GM12878 (cell line): ENCODE data around the gene SLC12A9. TPM values are rescaled to one million over a fixed set of nuclear protein-coding genes. Genes with fewer than 3 reads are reported as not detected.

Source experiments
- ATAC-seq: fragments of 200-7000 bp; cut with Tn5 transposase; 3 replicates; pipeline ENCODE4 v1.9.1; 2020; ENCODE audit warnings: mild to moderate bottlenecking, moderate library complexity
- BruUV-seq: library from RNA; stranded (reverse); fragments of 400-500 nt; replicated peaks from 2 replicates; lab custom pipeline; 2021; lab: Mats Ljungman, UMichigan
- CTCF ChIA-PET: fragments of 300-600 bp; sonication (Branson Sonifier 250); formaldehyde crosslinking; extraction: SDS; loops from one replicate; lab custom pipeline; 2021; ENCODE audit warnings: inconsistent platforms; lab: Yijun Ruan, JAX
- POLR2A ChIA-PET: fragments of 350-600 bp; formaldehyde crosslinking; extraction: SDS; loops from one replicate; lab custom pipeline; 2021; ENCODE audit warnings: inconsistent platforms; lab: Charles Lee
- RAD21 ChIA-PET: fragments of 300-600 bp; sonication (Branson Sonifier 250); formaldehyde crosslinking; loops from one replicate; lab custom pipeline; 2023; ENCODE audit warnings: antibody characterized with exemption; ENCODE audit not compliant: unreplicated experiment; lab: Charles Lee
- SMC1A ChIA-PET: fragments of 300-600 bp; sonication (Branson Sonifier 250); formaldehyde crosslinking; loops from one replicate; lab custom pipeline; 2023; ENCODE audit not compliant: unreplicated experiment, uncharacterized antibody; lab: Charles Lee
- DNase-seq: peaks from one replicate; pipeline ENCODE4 v3.0.0-alpha.2; 2011; ENCODE audit warnings: low read depth, low spot score
- FAIRE-seq: peaks from 3 replicates; lab custom pipeline; 2011; peaks lifted over from hg19 to GRCh38; lab: Jason Lieb, UNC
- H2AFZ ChIP-seq: 2 replicates; pipeline ENCODE4 v1.6.0; 2011; ENCODE audit warnings: low read depth, low read length, control low read depth; ENCODE audit not compliant: control insufficient read depth
- H3K27ac ChIP-seq: 2 replicates; pipeline ENCODE4 v1.5.1; 2011; ENCODE audit warnings: control low read depth; ENCODE audit not compliant: control insufficient read depth, insufficient read depth
- H3K27me3 ChIP-seq, 2 experiments: replicated peaks in 1 of 2; 2 replicates each; pipeline versions ENCODE4 v1.6.0 to v1.6.1; 2011; ENCODE audit warnings: low read length in 1 of 2; ENCODE audit not compliant: control insufficient read depth in 2 of 2, insufficient read depth in 2 of 2
- H3K36me3 ChIP-seq, 2 experiments: 2 replicates each; pipeline ENCODE4 v1.5.1; 2011; ENCODE audit warnings: low read length in 1 of 2; ENCODE audit not compliant: control insufficient read depth in 2 of 2, insufficient read depth in 2 of 2
- H3K4me1 ChIP-seq: 2 replicates; pipeline ENCODE4 v1.6.1; 2011; ENCODE audit warnings: mild to moderate bottlenecking, low read length, moderate library complexity, mixed read lengths; ENCODE audit not compliant: control insufficient read depth, insufficient read depth
- H3K4me2 ChIP-seq: 2 replicates; pipeline ENCODE4 v1.6.0; 2011; ENCODE audit warnings: control low read depth; ENCODE audit not compliant: control insufficient read depth, insufficient read depth
- H3K4me3 ChIP-seq: fragments of 200-600 bp; sonication (generic); 2 replicates; pipeline ENCODE4 v1.5.1; 2016
- H3K79me2 ChIP-seq: 2 replicates; pipeline ENCODE4 v1.6.0; 2011; ENCODE audit warnings: low read length; ENCODE audit not compliant: control insufficient read depth, insufficient read depth
- H3K9ac ChIP-seq: 2 replicates; pipeline ENCODE4 v1.8.0; 2011; ENCODE audit warnings: low read length, control low read depth, mixed read lengths; ENCODE audit not compliant: control insufficient read depth, insufficient read depth
- H3K9me3 ChIP-seq: replicated peaks from 3 replicates; pipeline ENCODE4 v1.5.1; 2011; ENCODE audit warnings: mild to moderate bottlenecking, low read length; ENCODE audit not compliant: control insufficient read depth, insufficient read depth
- H4K20me1 ChIP-seq: 2 replicates; pipeline ENCODE4 v1.6.0; 2011; ENCODE audit not compliant: control insufficient read depth, insufficient read depth
- BRCA1 ChIP-seq: IDR thresholded peaks from 2 replicates; pipeline ENCODE4 v1.6.1; 2011; ENCODE audit warnings: low read depth, low read length, improper control_type of control experiment
- CHD1 ChIP-seq: IDR thresholded peaks from 2 replicates; pipeline ENCODE4 v1.6.1; 2012; ENCODE audit warnings: low read depth, low read length, improper control_type of control experiment
- JUNB ChIP-seq: IDR thresholded peaks from 2 replicates; pipeline ENCODE4 v1.6.1; 2016; ENCODE audit warnings: antibody characterized with exemption, mild to moderate bottlenecking
- JUND ChIP-seq: IDR thresholded peaks from 2 replicates; pipeline ENCODE4 v1.6.1; 2012; ENCODE audit warnings: low read depth, mild to moderate bottlenecking, low read length, improper control_type of control experiment, moderate library complexity
- MTA2 ChIP-seq: fragments of 450-650 bp; IDR thresholded peaks from 2 replicates; pipeline ENCODE4 v1.6.1; 2016; ENCODE audit warnings: low read depth, mild to moderate bottlenecking, moderate library complexity
- NFXL1 ChIP-seq: fragments of 450-650 bp; IDR thresholded peaks from 2 replicates; pipeline ENCODE4 v1.6.1; 2017; ENCODE audit warnings: antibody characterized with exemption, mild to moderate bottlenecking, borderline replicate concordance
- POLR2A ChIP-seq: IDR thresholded peaks from 2 replicates; pipeline ENCODE4 v1.6.1; 2011; ENCODE audit warnings: low read depth, mild to moderate bottlenecking, low read length
- POLR2AphosphoS2 ChIP-seq: IDR thresholded peaks from 2 replicates; pipeline ENCODE4 v1.6.1; 2011; ENCODE audit warnings: low read depth, mild to moderate bottlenecking, low read length, improper control_type of control experiment, moderate library complexity
- RAD21 ChIP-seq: IDR thresholded peaks from 2 replicates; pipeline ENCODE4 v1.6.1; 2011; ENCODE audit warnings: mild to moderate bottlenecking, low read depth, low read length, moderate library complexity; ENCODE audit not compliant: insufficient read depth
- SREBF1 ChIP-seq: IDR thresholded peaks from 2 replicates; pipeline ENCODE4 v1.6.1; 2012; ENCODE audit warnings: mild to moderate bottlenecking, low read length
- SREBF2 ChIP-seq: IDR thresholded peaks from 2 replicates; pipeline ENCODE4 v1.6.1; 2012; ENCODE audit warnings: mild to moderate bottlenecking, low read length
- TARDBP ChIP-seq: IDR thresholded peaks from 2 replicates; pipeline ENCODE4 v1.6.1; 2016; ENCODE audit warnings: borderline replicate concordance
- TCF3 ChIP-seq: IDR thresholded peaks from 2 replicates; pipeline ENCODE4 v1.6.1; 2012; ENCODE audit warnings: low read depth, mild to moderate bottlenecking, low read length, borderline replicate concordance; ENCODE audit not compliant: insufficient read depth
- WRNIP1 ChIP-seq: IDR thresholded peaks from 2 replicates; pipeline ENCODE4 v1.6.1; 2011; ENCODE audit warnings: low read depth, low read length, improper control_type of control experiment, borderline replicate concordance
- ZNF207 ChIP-seq: fragments of 450-650 bp; IDR thresholded peaks from 2 replicates; pipeline ENCODE4 v1.6.1; 2014; ENCODE audit warnings: antibody characterized with exemption, mild to moderate bottlenecking, borderline replicate concordance
- ZNF384 ChIP-seq: IDR thresholded peaks from 2 replicates; pipeline ENCODE4 v1.6.1; 2012; ENCODE audit warnings: low read depth, mild to moderate bottlenecking, low read length, improper control_type of control experiment, borderline replicate concordance
- WGBS: methylation state at CpG from one replicate; pipeline ENCODE4 v1.1.6; 2016; ENCODE audit warnings: low lambda C conversion rate; ENCODE audit not compliant: insufficient replicate concordance, insufficient coverage; ENCODE audit errors: missing lambda C conversion rate; 5-methylcytosine and 5-hydroxymethylcytosine counted together
- in situ Hi-C: fragments of 300-500 bp; cut with MboI; formaldehyde crosslinking; loops from 9 replicates; pipeline ENCODE4 v1.14.3; 2018; ENCODE audit warnings: mixed read lengths
- intact Hi-C: fragments of 100-400 bp; cut with micrococcal nuclease; formaldehyde crosslinking; loops from one replicate; pipeline ENCODE4 v1.14.2; 2022; ENCODE audit not compliant: unreplicated experiment
- polyA plus RNA-seq, 11 experiments: library from polyadenylated mRNA; depleted of rRNA in 4 of 11; unstranded in 6 of 11; stranded (reverse) in 5 of 11; fragments of >200 nt; fragmentation: Nextera tagmentation in 4 of 11; fragmentation: Illumina TruSeq in 1 of 11; extraction: Ambion mirVana in 4 of 11; extraction: Trizol in 1 of 11; gene quantifications; 1 replicate in 1 of 11; 2 replicates in 10 of 11; pipeline versions ENCODE4 v1.2.1 to v1.2.3, GENCODE V29; 2011 to 2016; ENCODE audit warnings: inconsistent platforms in 2 of 11, missing spikeins in 2 of 11, low read depth in 1 of 11
- total RNA-seq, 4 experiments: library from RNA; depleted of rRNA in 3 of 4; stranded (reverse); fragments of >200 nt in 3 of 4; fragmentation: Illumina TruSeq in 1 of 4; extraction: Trizol in 1 of 4; gene quantifications; 2 replicates each; pipeline versions ENCODE4 v1.2.1 to v1.2.3, GENCODE V29; 2013 to 2021
- TF ChIP-seq, protein P1 (sequence below): fragments of 450-650 bp; formaldehyde crosslinking; IDR thresholded peaks from 2 replicates; pipeline ENCODE4 v1.4.0; 2020; ENCODE audit warnings: mild to moderate bottlenecking, moderate library complexity
- TF ChIP-seq, protein P2 (sequence below): IDR thresholded peaks from 2 replicates; pipeline ENCODE4 v1.6.1; 2012; ENCODE audit warnings: low read depth, low read length, improper control_type of control experiment
- TF ChIP-seq, protein P3 (sequence below): fragments of 450-650 bp; IDR thresholded peaks from 2 replicates; pipeline ENCODE4 v1.6.1; 2017; ENCODE audit warnings: mild to moderate bottlenecking, low read depth, inconsistent platforms; ENCODE audit not compliant: poor library complexity, severe bottlenecking

SLC12A9 gene
- total and polyA plus RNA-seq, 10 of the 15 experiments (the other 5 are each of a cell fraction or from before 2014, with no cell fraction given), result 0.24 to 18.5 (median 9.4) TPM

DNA sequence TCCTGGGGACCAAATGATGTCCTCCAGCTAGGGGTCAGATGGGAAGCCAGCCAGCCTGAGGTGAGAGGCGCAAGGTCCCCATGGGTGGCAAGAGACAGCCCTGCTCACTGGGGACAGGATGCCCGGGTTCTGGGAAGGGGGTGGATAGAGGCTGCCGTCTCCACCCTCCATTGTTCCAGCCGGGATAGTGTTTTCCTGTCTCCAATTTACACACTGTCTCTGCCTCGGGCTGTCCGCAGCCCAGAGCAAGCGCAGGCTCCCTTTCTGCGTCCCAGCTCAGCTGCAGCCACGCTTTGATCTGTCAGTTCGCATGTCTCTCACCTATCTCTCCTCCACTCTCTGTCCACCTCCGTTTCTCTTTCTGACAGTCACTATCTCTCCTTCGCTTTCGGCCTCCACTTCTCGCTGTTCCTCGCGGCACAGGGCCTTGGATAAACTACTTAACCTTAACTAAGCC lies 27.3 kb upstream of the SLC12A9 start:
- BruUV-seq, result no TSS peak
- intact Hi-C loops, result no loop called here

More for the DNA sequence above, 27.3 kb upstream of the SLC12A9 start:
- in situ Hi-C loops, result no loop called here
- H3K27ac ChIP-seq, result no peak overlapping the region
- RAD21 ChIA-PET, result no interaction called here
- no peak overlapping the region for H3K9ac ChIP-seq
- no peak overlapping the region for H3K4me3 ChIP-seq
- no peak overlapping the region for H3K4me2 ChIP-seq
- ATAC-seq (no peak), FAIRE-seq (no peak), DNase-seq (no peak)
- SMC1A ChIA-PET, result interaction anchor here (1.1 kb wide), 1 partner anchor 25 kb away, joined by 3 read pairs; no protein-coding TSS in a partner anchor
- no peaks in the 10 kb centered on the region for H4K20me1 ChIP-seq
- H3K36me3 ChIP-seq, result no peaks in the 10 kb centered on the region
- no peak overlapping the region for H2AFZ ChIP-seq
- H3K4me1 ChIP-seq, result no peaks in the 10 kb centered on the region
- POLR2A ChIA-PET, result no interaction called here
- peaks cover 12 to 14% of the 10 kb centered on the region in 2 experiments; a peak in 3 of 4 replicates for H3K27me3 ChIP-seq
- TF ChIP-seq TCF3 (no peak), JUND (no peak), NFXL1 (no peak), ZNF384 (no peak), RAD21 (no peak), SREBF1 (no peak), JUNB (no peak), POLR2AphosphoS2 (no peak), SREBF2 (no peak), POLR2A (no peak), MTA2 (no peak), CHD1 (no peak), ZNF207 (no peak), BRCA1 (no peak), WRNIP1 (no peak), TARDBP (no peak)
- TF ChIP-seq, protein P1, sequence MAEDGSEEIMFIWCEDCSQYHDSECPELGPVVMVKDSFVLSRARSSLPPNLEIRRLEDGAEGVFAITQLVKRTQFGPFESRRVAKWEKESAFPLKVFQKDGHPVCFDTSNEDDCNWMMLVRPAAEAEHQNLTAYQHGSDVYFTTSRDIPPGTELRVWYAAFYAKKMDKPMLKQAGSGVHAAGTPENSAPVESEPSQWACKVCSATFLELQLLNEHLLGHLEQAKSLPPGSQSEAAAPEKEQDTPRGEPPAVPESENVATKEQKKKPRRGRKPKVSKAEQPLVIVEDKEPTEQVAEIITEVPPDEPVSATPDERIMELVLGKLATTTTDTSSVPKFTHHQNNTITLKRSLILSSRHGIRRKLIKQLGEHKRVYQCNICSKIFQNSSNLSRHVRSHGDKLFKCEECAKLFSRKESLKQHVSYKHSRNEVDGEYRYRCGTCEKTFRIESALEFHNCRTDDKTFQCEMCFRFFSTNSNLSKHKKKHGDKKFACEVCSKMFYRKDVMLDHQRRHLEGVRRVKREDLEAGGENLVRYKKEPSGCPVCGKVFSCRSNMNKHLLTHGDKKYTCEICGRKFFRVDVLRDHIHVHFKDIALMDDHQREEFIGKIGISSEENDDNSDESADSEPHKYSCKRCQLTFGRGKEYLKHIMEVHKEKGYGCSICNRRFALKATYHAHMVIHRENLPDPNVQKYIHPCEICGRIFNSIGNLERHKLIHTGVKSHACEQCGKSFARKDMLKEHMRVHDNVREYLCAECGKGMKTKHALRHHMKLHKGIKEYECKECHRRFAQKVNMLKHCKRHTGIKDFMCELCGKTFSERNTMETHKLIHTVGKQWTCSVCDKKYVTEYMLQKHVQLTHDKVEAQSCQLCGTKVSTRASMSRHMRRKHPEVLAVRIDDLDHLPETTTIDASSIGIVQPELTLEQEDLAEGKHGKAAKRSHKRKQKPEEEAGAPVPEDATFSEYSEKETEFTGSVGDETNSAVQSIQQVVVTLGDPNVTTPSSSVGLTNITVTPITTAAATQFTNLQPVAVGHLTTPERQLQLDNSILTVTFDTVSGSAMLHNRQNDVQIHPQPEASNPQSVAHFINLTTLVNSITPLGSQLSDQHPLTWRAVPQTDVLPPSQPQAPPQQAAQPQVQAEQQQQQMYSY (CRISPR knock-in tag), result no peak
- TF ChIP-seq, protein P2, sequence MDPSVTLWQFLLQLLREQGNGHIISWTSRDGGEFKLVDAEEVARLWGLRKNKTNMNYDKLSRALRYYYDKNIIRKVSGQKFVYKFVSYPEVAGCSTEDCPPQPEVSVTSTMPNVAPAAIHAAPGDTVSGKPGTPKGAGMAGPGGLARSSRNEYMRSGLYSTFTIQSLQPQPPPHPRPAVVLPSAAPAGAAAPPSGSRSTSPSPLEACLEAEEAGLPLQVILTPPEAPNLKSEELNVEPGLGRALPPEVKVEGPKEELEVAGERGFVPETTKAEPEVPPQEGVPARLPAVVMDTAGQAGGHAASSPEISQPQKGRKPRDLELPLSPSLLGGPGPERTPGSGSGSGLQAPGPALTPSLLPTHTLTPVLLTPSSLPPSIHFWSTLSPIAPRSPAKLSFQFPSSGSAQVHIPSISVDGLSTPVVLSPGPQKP, result no peak
- TF ChIP-seq, protein P3, sequence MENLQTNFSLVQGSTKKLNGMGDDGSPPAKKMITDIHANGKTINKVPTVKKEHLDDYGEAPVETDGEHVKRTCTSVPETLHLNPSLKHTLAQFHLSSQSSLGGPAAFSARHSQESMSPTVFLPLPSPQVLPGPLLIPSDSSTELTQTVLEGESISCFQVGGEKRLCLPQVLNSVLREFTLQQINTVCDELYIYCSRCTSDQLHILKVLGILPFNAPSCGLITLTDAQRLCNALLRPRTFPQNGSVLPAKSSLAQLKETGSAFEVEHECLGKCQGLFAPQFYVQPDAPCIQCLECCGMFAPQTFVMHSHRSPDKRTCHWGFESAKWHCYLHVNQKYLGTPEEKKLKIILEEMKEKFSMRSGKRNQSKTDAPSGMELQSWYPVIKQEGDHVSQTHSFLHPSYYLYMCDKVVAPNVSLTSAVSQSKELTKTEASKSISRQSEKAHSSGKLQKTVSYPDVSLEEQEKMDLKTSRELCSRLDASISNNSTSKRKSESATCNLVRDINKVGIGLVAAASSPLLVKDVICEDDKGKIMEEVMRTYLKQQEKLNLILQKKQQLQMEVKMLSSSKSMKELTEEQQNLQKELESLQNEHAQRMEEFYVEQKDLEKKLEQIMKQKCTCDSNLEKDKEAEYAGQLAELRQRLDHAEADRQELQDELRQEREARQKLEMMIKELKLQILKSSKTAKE, result no peak
- WGBS, result 67% methylated on average over 16 of the region's 16 CpGs
- no peaks in the 10 kb centered on the region for H3K79me2 ChIP-seq
- CTCF ChIA-PET, result no interaction called here
- no peaks in the 10 kb centered on the region for H3K9me3 ChIP-seq
